OCI-LY1 (cell line): ENCODE results near the gene WDR5.

ENCODE experiments used
- H2AFZ ChIP-seq: fragments of 200-600 bp; sonication (generic), shearing (Covaris generic); 2 replicates; pipeline ENCODE4 v1.6.0; 2014; ENCODE audit warnings: antibody characterized with exemption, mild to moderate bottlenecking, low read length
- H3F3A ChIP-seq: fragments of 200-600 bp; sonication (generic), shearing (Covaris generic); 2 replicates; pipeline ENCODE4 v1.6.0; 2014; ENCODE audit warnings: mild to moderate bottlenecking, antibody characterized with exemption, low read length, moderate library complexity; ENCODE audit not compliant: insufficient read depth
- H3K27ac ChIP-seq: fragments of 200-600 bp; sonication (generic); 2 replicates; pipeline ENCODE4 v1.5.1; 2014; ENCODE audit warnings: low read length, mixed run types, mild to moderate bottlenecking, low read depth; ENCODE audit not compliant: poor library complexity, severe bottlenecking
- H3K27me3 ChIP-seq: fragments of 200-600 bp; sonication (generic); 2 replicates; pipeline ENCODE4 v1.6.0; 2014; ENCODE audit warnings: antibody characterized with exemption, mild to moderate bottlenecking, low read length, moderate library complexity; ENCODE audit not compliant: insufficient read depth
- H3K36me3 ChIP-seq: fragments of 200-600 bp; sonication (generic); 2 replicates; pipeline ENCODE4 v1.6.1; 2014; ENCODE audit warnings: mild to moderate bottlenecking, antibody characterized with exemption, low read length, moderate library complexity, mixed read lengths; ENCODE audit not compliant: insufficient read depth
- H3K4me1 ChIP-seq: fragments of 200-600 bp; sonication (generic); 2 replicates; pipeline ENCODE4 v1.5.1; 2014; ENCODE audit warnings: mild to moderate bottlenecking, low read length, moderate library complexity; ENCODE audit not compliant: insufficient read depth, severe bottlenecking
- H3K4me2 ChIP-seq: fragments of 200-600 bp; sonication (generic), shearing (Covaris generic); 2 replicates; pipeline ENCODE4 v1.6.1; 2014; ENCODE audit warnings: low read length
- H3K4me3 ChIP-seq: fragments of 200-600 bp; sonication (generic); 2 replicates; pipeline ENCODE4 v1.5.1; 2014; ENCODE audit warnings: low read length, low read depth, mild to moderate bottlenecking, mixed read lengths; ENCODE audit not compliant: poor library complexity, severe bottlenecking
- H3K79me2 ChIP-seq: fragments of 200-600 bp; shearing (Covaris generic); 2 replicates; pipeline ENCODE4 v1.6.1; 2016; ENCODE audit warnings: mixed run types, low read length, mixed read lengths; ENCODE audit not compliant: insufficient read depth
- H3K9ac ChIP-seq: fragments of 200-600 bp; sonication (generic), shearing (Covaris generic); 2 replicates; pipeline ENCODE4 v1.6.1; 2014; ENCODE audit warnings: mild to moderate bottlenecking, low read length, mixed read lengths
- H3K9me2 ChIP-seq: fragments of 200-600 bp; sonication (generic), shearing (Covaris generic); 2 replicates; pipeline ENCODE4 v1.6.1; 2014; ENCODE audit warnings: low read depth, mild to moderate bottlenecking, low read length, mixed read lengths
- H3K9me3 ChIP-seq: fragments of 200-600 bp; shearing (Covaris generic); 2 replicates; pipeline ENCODE4 v1.6.1; 2014; ENCODE audit warnings: low read length, mixed read lengths
- H4K20me1 ChIP-seq: fragments of 200-600 bp; sonication (generic), shearing (Covaris generic); 2 replicates; pipeline ENCODE4 v1.6.0; 2016; ENCODE audit warnings: mild to moderate bottlenecking, low read length; ENCODE audit not compliant: insufficient read depth
- EZH2 ChIP-seq: fragments of 200-600 bp; sonication (generic), shearing (Covaris generic); IDR thresholded peaks from 2 replicates; pipeline ENCODE4 v1.8.0; 2017; ENCODE audit warnings: borderline replicate concordance, mixed run types, mild to moderate bottlenecking, antibody characterized with exemption, low read length, moderate library complexity, mixed read lengths
- TF ChIP-seq, protein P1 (sequence below): fragments of 200-600 bp; sonication (generic), shearing (Covaris generic); IDR thresholded peaks from 2 replicates; pipeline ENCODE4 v1.5.1; 2017; ENCODE audit warnings: mild to moderate bottlenecking, antibody characterized with exemption, low read length, moderate library complexity, mixed read lengths

WDR5 gene

DNA sequence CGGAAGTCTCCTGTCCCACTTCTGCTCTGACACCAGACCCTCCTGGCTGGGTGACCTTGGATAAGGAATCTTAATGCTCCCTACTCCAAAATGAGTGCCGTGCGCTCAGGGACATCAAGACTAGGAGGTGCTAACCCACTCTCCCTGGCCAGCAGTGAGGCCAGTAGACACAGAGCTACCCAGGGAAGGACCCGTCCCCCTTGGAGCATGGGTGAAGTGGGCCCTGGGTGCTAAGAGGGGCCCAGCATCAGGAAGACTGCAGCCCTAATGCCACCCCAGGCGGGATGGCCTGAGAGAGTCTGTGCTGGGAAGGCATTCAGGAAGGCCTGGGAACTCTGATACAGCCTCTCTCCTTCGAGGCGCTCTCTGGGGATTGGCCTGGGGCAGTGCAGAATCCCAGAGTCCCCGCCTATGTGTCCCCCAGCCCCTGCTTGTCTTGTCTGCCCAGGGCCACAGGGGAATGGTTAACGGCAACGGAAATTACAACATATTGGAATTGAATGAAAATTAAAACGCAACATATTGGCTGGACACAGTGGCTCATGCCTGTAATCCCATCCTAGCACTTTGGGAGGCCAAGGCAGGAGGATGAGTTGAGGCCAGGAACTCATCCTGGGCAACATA is 58.1 kb downstream of the WDR5 start:
- H3K4me2 ChIP-seq, result no peak overlapping the region
- H2AFZ ChIP-seq, result no peak overlapping the region
- no peak overlapping the region for H3K9ac ChIP-seq
- no peaks in the 10 kb centered on the region for H4K20me1 ChIP-seq
- H3K4me1 ChIP-seq, result peaks cover 35% of the 10 kb centered on the region
- H3K27ac ChIP-seq, result no peak overlapping the region
- no peaks in the 10 kb centered on the region for H3K79me2 ChIP-seq
- H3K36me3 ChIP-seq, result no peaks in the 10 kb centered on the region
- H3K9me2 ChIP-seq, result no peaks in the 10 kb centered on the region
- H3K9me3 ChIP-seq, result no peaks in the 10 kb centered on the region
- no peaks in the 10 kb centered on the region for H3F3A ChIP-seq
- TF ChIP-seq, protein P1, sequence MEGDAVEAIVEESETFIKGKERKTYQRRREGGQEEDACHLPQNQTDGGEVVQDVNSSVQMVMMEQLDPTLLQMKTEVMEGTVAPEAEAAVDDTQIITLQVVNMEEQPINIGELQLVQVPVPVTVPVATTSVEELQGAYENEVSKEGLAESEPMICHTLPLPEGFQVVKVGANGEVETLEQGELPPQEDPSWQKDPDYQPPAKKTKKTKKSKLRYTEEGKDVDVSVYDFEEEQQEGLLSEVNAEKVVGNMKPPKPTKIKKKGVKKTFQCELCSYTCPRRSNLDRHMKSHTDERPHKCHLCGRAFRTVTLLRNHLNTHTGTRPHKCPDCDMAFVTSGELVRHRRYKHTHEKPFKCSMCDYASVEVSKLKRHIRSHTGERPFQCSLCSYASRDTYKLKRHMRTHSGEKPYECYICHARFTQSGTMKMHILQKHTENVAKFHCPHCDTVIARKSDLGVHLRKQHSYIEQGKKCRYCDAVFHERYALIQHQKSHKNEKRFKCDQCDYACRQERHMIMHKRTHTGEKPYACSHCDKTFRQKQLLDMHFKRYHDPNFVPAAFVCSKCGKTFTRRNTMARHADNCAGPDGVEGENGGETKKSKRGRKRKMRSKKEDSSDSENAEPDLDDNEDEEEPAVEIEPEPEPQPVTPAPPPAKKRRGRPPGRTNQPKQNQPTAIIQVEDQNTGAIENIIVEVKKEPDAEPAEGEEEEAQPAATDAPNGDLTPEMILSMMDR, result no peak
- no peak for TF ChIP-seq EZH2
- H3K27me3 ChIP-seq, result no peaks in the 10 kb centered on the region
- H3K4me3 ChIP-seq, result no peak overlapping the region

DNA sequence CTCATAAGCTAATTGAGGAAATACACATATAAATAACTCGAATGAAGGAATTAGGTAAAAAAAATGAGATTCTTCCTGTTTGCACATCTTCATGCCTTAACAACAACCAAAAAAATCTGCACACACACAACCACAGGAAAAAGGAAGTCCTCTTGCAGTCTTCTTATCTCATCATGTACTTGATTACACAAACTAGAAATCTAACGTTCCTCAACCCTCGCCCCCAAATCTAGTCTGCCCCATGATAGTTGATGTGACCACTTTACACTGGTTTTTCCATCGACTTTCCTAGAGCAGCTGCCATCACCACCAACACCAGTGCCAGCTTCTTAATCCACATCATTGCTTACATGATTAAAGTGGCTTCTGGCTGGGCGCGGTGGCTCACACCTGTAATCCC is 59.7 kb downstream of the WDR5 start:
- Histone ChIP-seq H3K27ac (peak overlapping the region; percentile 51), H3K9me3 (no peaks in the 10 kb centered on the region), H3K36me3 (no peaks in the 10 kb centered on the region), H4K20me1 (no peaks in the 10 kb centered on the region), H3K4me2 (no peak overlapping the region), H3K27me3 (no peaks in the 10 kb centered on the region), H3K4me3 (no peak overlapping the region), H3F3A (no peaks in the 10 kb centered on the region), H3K9ac (0 out of 2 replicates have a peak overlapping the region, but pooled peaks have one; percentile 29), H2AFZ (no peak overlapping the region), H3K9me2 (no peaks in the 10 kb centered on the region), H3K4me1 (peaks cover 29% of the 10 kb centered on the region), H3K79me2 (no peaks in the 10 kb centered on the region)
- TF ChIP-seq, protein P1, result no peak
- TF ChIP-seq EZH2, result no peak

GRCh38 chr9:134196911-134197310 is 61.0 kb downstream of the WDR5 start:
- no peaks in the 10 kb centered on the region for H3K36me3 ChIP-seq
- H3F3A ChIP-seq, result no peaks in the 10 kb centered on the region
- H3K79me2 ChIP-seq, result no peaks in the 10 kb centered on the region
- H3K4me3 ChIP-seq, result no peak overlapping the region
- no peaks in the 10 kb centered on the region for H3K9me3 ChIP-seq
- no peaks in the 10 kb centered on the region for H4K20me1 ChIP-seq
- H3K4me1 ChIP-seq, result peaks cover 29% of the 10 kb centered on the region
- H3K27ac ChIP-seq, result no peak overlapping the region
- H2AFZ ChIP-seq, result no peak overlapping the region
- no peaks in the 10 kb centered on the region for H3K27me3 ChIP-seq
- no peaks in the 10 kb centered on the region for H3K9me2 ChIP-seq
- TF ChIP-seq, protein P1, result no peak
- no peak for TF ChIP-seq EZH2
- no peak overlapping the region for H3K4me2 ChIP-seq
- no peak overlapping the region for H3K9ac ChIP-seq
